Activated naive CD8-positive, alpha-beta T cell treated with anti-CD3 and anti-CD28 coated beads, Interleukin-2, amount 50 U/mL, for 16 hours (primary cell): ENCODE measurements around the gene SLC7A6OS.

ENCODE experiments used
- DNase-seq: peaks from one replicate; pipeline ENCODE4 v3.0.0-alpha.2; 2020; ENCODE audit warnings: low read depth, low spot score

Gene SLC7A6OS

DNA sequence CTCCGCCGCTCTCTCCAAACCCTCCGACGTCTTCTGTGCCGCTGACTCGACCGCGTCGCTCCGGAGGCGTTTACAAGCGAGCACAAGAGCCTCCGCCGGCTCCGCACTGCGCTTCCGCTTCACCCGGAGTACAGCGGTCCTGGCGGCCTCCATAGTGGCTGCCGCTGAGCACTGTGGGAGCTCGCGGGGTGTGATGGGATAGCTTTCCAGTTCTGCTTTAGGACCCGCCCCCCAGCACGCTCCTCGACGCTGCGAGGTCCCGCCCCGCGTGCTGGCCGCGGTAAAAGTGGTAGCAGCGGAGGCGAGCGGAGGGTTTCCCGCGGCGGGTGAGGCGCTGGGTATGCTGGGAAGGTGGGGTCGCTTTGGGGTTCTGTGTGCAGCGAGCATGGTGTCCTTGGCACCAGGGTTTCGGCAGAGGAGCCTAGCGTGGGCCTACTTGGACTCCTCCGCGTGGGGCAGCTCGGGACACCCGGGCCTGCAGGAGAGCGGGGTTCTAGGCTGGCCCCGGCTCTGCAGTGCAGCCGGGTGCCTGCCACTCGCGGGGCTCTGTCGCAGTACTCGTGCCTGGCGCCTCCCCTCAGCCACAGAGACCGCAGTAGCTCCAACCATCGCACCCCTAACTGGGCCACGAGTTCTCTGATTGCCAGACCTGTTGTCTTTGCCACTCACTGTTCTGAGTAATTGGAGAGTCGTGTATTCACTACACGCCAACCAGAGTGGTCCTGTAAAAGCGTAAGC, at the start of gene SLC7A6OS, which contains the start of gene PRMT7:
TSS of gene SLC7A6OS (minus strand) at position 173 of the 738 bp plus-strand sequence. CDS start at position 153, 20 bp downstream.
TSS of gene PRMT7 (plus strand) at position 246 of the 738 bp plus-strand sequence. CDS start 4,961 bp downstream, outside the sequence.
- peak; percentile 79 for DNase-seq

DNA sequence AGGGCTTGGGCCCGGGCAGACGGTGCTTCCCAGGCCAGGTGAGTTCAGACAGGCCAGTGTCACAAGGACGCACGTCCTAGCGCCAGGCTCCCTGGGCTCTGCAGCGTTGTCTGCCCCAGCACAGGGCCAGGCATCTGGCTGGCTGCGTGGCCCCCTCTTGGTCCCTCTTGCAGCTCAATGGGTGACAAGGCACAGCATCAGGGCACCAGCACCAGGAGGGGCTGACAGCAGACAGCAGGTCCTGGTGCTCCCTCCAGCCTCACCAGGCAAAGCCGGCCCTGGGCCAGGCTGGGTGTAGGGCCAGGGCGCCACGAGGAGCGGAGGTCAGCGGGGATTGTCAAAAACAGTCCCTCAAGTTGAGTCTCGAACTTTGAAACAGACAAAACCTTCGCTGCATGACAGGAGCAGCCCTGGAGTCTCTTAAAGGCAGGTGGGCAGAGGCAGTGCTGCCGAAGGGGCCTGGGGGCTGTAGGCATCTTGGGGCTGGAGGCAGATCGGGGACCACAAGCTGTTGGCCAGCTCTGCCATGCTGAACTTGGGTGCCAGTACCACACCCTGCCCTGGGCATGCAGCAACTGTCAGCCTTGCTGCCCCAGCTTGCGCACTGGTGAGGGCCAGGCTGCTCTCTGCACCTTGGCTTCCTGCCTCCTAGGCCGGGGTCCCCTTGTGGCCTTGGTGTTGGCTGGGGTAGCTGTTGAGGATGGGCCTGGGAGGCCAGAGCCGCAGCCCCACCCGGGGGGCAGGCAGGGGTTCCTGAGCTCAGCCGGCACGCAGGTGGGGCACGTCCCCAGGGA, 48.8 kb upstream of the SLC7A6OS start:
- DNase-seq = no peak

GRCh38 chr16:68358951-68359350, 48.2 kb upstream of the SLC7A6OS start:
- DNase-seq = no peak

DNA sequence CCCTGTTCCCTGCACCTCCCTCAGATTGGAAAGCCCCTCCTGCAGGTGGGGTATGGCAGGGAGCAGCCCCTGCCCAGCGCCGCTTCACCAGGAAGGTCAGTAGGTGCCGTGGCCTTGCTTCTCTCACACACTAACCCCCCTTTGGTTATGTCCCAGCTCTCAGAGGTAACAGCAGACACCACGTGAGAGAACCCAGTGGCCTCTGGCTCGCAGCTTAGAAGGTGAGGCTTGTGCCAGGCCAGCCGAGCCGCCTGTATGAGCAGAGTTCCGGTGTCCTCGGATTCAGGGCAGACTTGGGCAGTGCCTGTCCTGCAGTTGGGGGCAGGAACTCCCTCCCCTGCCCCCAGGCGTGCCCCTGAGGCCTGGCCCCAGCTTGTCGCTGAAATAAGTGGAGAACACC, 47.2 kb upstream of the SLC7A6OS start:
- no peak for DNase-seq

- no peak for DNase-seq
Observed at GRCh38 chr16:68357521-68357922, 46.8 kb upstream of the SLC7A6OS start.

GRCh38 chr16:68356919-68357286, 46.2 kb upstream of the SLC7A6OS start:
- DNase-seq = no peak

- DNase-seq = peak; percentile 34
Observed at GRCh38 chr16:68356249-68356918, 45.6 kb upstream of the SLC7A6OS start.

- no peak for DNase-seq
Observed at GRCh38 chr16:68355447-68356248, 44.9 kb upstream of the SLC7A6OS start.

DNA sequence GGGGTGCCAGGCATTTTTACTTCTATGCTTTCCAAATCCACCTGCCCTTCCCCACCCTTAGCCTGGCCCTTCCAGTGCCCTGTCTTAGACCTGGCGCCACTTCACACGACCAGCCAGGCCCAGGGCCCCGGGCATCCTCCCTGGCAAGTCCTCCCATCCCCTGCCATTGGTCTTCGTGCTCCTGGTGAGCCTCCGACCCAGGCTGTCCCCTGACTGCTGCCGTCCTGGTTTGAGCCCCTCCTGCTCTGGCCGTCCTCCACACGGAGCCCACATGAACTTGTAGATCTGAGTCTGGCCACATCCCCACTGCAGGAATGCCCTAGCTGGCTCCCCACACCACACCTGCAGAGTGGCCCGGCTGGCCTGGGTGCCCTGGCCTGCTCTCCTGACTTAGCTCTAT, 44.1 kb upstream of the SLC7A6OS start:
- no peak for DNase-seq

DNA sequence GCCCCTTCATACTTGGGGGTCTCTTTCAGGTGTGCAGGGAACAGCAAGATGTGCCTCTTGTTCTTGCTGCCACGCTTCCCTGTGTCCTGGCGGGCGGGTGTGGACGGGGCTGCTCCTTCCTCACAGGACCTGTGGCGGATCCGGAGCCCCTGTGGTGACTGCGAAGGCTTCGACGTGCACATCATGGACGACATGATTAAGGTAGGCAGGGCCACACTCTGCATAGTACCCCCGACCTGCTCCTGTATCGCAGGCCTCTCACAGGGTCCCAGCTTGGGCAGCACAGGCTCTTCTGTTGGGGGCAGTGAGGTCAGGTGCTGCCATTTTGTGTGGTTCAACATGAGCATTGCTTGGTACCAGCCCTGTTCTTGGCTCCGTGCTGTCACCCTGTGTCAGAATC, 42.6 kb upstream of the SLC7A6OS start:
- DNase-seq = no peak

DNA sequence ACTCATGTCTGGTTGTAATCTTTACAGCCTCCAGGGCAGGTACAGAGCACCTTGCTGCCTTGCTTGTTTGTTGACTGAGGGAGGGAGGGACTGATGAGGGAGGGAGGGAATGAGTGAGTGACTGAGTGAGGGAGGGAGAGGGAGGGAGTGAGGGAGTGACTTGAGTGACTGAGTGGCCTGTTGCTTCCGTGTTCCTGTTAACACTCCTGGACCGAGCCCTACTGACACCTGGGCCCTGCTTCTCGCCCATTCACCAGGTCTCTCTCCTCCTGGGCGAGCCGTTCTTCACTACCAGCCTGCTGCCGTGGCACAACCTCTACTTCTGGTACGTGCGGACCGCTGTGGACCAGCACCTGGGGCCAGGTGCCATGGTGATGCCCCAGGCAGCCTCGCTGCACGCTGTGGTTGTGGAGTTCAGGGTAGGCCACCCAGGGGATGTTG, 41.3 kb upstream of the SLC7A6OS start:
- no peak for DNase-seq

DNA sequence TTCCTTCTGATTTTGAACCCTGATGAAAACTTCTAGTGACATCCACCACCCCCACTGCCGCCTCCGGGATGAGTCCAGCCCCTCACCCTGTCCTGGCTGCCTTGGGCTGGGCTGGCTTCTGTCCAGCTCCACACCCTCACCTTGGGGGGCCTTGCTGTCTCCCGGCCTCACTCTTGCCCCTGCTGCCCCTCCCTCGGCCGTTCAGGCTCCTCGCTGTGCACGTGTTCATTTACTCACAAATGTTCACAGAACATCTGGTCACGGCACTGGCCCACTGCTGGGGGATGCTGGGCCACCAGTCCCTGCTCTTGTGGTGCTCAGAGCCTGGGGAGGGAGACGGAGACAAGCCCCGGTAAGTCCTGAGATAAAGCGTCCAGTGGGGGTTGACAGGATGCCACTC, 40.7 kb upstream of the SLC7A6OS start:
- no peak for DNase-seq

DNA sequence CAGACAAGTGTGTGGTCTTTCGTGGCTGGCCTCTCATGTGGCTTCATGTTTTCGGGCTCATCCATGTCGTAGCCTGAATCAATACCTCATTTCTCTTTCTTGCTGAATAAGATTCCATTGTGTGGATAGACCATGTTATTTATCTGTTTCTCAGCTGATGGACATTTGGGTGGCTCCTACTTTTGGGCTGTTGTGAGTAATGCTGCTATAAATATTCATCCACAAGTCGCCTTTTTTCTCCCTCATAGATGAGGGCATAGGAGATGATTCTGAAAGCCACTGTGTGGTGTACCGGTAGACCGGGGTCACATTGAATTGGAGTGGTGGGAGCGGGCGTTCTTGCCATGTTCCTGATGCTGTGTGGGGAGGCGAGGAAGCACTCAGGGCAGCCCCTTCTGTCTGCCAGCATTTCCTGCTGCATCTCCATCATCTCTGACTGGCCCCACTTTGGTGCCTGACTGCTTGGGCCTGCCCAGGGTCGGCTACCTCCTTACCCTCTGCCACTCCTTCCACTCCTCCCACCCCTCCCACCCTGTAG, 40.1 kb upstream of the SLC7A6OS start:
- no peak for DNase-seq

DNA sequence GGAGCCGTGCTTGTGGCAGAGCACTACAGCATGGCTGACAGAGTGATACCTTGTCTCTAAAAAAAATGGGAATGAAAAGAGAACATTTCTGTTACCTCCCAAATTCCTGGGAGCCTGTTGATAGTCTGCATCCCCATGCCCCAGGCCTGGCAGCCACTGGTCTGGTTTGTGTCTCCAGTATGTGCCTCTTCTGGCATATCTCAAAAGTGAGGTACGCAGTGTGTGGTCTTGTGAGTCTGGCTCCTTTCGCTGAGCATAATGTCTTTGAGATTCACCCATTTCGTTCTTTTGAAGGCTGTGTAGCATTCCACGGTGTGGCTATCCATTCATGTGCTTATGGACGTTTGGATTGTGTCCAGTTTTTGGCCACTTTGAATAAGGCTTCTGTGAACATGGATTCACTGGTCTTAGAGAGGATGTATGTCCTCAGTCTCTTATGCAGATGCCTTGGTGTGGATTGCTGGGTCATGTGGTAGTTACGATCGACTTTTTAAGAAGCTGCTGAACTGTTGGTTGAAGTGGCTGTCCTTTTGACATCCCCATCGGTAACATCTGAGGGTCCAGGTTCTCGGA, 39.2 kb upstream of the SLC7A6OS start:
- no peak for DNase-seq

GRCh38 chr16:68348639-68349445, 38.1 kb upstream of the SLC7A6OS start:
- no peak for DNase-seq

GRCh38 chr16:68347605-68348004, 36.9 kb upstream of the SLC7A6OS start:
- DNase-seq = no peak

DNA sequence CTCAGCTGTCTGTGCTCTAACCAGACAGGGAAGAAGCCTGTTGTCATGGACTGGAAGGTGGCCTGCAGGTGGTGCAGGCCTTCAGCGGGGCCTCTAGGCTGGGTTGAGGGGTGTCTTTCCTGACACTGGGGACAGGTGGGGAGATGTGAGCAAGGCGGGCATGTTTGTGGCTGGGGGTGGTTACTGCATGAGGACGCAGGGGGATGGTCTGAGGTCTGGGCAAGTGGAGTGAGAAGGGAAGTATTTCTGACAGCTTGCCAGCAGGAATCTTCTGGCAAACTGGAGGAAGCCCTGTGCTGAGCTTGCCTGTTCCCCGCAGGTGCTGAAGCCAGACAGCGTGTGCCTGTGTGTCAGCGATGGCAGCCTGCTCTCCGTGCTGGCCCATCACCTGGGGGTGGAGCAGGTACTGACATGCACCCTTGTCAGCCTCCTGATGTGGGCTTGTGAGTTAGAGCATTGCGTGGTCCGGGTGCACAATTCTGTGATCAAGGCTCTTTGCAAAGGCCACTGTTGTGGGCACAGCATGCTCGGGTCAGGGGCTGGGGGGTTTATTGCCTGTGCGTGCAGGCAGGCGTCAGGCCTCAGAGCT, 36.2 kb upstream of the SLC7A6OS start:
- no peak for DNase-seq

- no peak for DNase-seq
Observed at GRCh38 chr16:68345958-68346635, 35.4 kb upstream of the SLC7A6OS start.

DNA sequence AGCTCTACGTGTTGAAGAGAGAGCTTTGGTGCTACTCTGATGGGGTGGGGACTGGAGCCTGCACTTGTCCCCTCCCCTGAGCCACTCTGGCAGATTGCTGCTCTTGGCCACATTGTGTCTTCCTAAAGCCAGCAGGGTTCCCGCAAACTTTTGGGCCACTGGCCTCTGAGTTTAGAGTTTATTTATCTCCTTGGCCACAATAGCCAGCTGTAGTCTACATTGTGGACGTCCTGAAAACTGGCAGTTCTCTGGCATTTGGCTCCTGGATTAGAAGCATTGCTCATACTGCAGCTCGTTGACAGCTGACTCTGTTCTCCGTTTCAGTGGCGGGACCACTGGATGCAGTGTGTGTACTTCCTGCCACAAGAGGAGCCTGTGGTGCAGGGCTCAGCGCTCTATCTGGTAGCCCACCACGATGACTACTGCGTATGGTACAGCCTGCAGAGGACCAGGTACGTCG, 34.6 kb upstream of the SLC7A6OS start:
- DNase-seq = no peak
